Astrocyte (in vitro differentiated cells and primary cell): Measurements from ENCODE around the gene SLC25A21. TPM values are rescaled to one million over a fixed set of nuclear protein-coding genes. Genes with fewer than 3 reads are reported as not detected.

Experiments used
- DNase-seq: peaks from one replicate; pipeline ENCODE4 v3.0.0-alpha.2; 2010; ENCODE audit warnings: low read depth
- FAIRE-seq: peaks from 2 replicates; lab custom pipeline; 2011; peaks lifted over from hg19 to GRCh38; lab: Jason Lieb, UNC
- H2AFZ ChIP-seq: 2 replicates; pipeline ENCODE4 v1.6.0; 2012; ENCODE audit warnings: low read depth, low read length, inconsistent platforms
- H3K27ac ChIP-seq: 2 replicates; pipeline ENCODE4 v1.5.1; 2011; ENCODE audit warnings: low read depth, low read length, inconsistent platforms
- H3K27me3 ChIP-seq: 2 replicates; pipeline ENCODE4 v1.6.0; 2011; ENCODE audit warnings: low read length, inconsistent platforms; ENCODE audit not compliant: insufficient read depth
- H3K36me3 ChIP-seq: 2 replicates; pipeline ENCODE4 v1.5.1; 2011; ENCODE audit warnings: low read length, inconsistent platforms; ENCODE audit not compliant: insufficient read depth
- H3K4me1 ChIP-seq: 2 replicates; pipeline ENCODE4 v1.5.1; 2011; ENCODE audit warnings: low read length, inconsistent platforms; ENCODE audit not compliant: insufficient read depth
- H3K4me2 ChIP-seq: 2 replicates; pipeline ENCODE4 v1.6.0; 2012; ENCODE audit warnings: low read length, inconsistent platforms
- H3K4me3 ChIP-seq: 2 replicates; pipeline ENCODE4 v1.5.1; 2011; ENCODE audit warnings: low read depth, mild to moderate bottlenecking, low read length, inconsistent platforms; ENCODE audit not compliant: insufficient read depth
- H3K79me2 ChIP-seq: 2 replicates; pipeline ENCODE4 v1.6.0; 2012; ENCODE audit warnings: mild to moderate bottlenecking, low read length, inconsistent platforms; ENCODE audit not compliant: insufficient read depth
- H3K9ac ChIP-seq: 2 replicates; pipeline ENCODE4 v1.6.0; 2012; ENCODE audit warnings: mild to moderate bottlenecking, low read length, inconsistent platforms
- H3K9me3 ChIP-seq: 2 replicates; pipeline ENCODE4 v1.5.1; 2012; ENCODE audit warnings: low read depth, mild to moderate bottlenecking, low read length, inconsistent platforms; ENCODE audit not compliant: insufficient read depth
- H4K20me1 ChIP-seq: 2 replicates; pipeline ENCODE4 v1.6.0; 2012; ENCODE audit warnings: low read length, inconsistent platforms; ENCODE audit not compliant: insufficient read depth
- H3K27ac Mint-ChIP-seq: one replicate; pipeline ENCODE4 v1.8.0; 2021; ENCODE audit warnings: mild to moderate bottlenecking, mixed read lengths; ENCODE audit not compliant: unreplicated experiment
- H3K27me3 Mint-ChIP-seq: one replicate; pipeline ENCODE4 v1.8.0; 2021; ENCODE audit warnings: low read depth, mixed read lengths; ENCODE audit not compliant: unreplicated experiment
- H3K36me3 Mint-ChIP-seq: one replicate; pipeline ENCODE4 v1.8.0; 2021; ENCODE audit warnings: low read depth, mixed read lengths; ENCODE audit not compliant: unreplicated experiment
- H3K4me1 Mint-ChIP-seq: one replicate; pipeline ENCODE4 v1.8.0; 2021; ENCODE audit warnings: low read depth, mixed read lengths; ENCODE audit not compliant: unreplicated experiment
- H3K4me3 Mint-ChIP-seq: one replicate; pipeline ENCODE4 v1.8.0; 2021; ENCODE audit warnings: mild to moderate bottlenecking, moderate library complexity, mixed read lengths; ENCODE audit not compliant: unreplicated experiment
- H3K9me3 Mint-ChIP-seq: one replicate; pipeline ENCODE4 v1.8.0; 2021; ENCODE audit warnings: mild to moderate bottlenecking, mixed read lengths; ENCODE audit not compliant: unreplicated experiment
- CTCF ChIP-seq: IDR thresholded peaks from 2 replicates; pipeline ENCODE4 v1.5.1; 2011; ENCODE audit warnings: low read depth, mild to moderate bottlenecking, inconsistent platforms, low read length, moderate library complexity; ENCODE audit not compliant: insufficient read depth
- EZH2 ChIP-seq: IDR thresholded peaks from 2 replicates; pipeline ENCODE4 v1.6.1; 2012; ENCODE audit warnings: mild to moderate bottlenecking, low read length, inconsistent platforms; ENCODE audit not compliant: insufficient read depth
- total RNA-seq: library from RNA; stranded (reverse); gene quantifications from 2 replicates; pipeline ENCODE4 v1.2.1, GENCODE V29; 2021

SLC25A21 gene
- total RNA-seq, 1 donor from 2014 or later: 1.5 TPM

- no peak overlapping the region for H3K4me3 ChIP-seq
- H3K4me2 ChIP-seq: no peak overlapping the region
- H3K79me2 ChIP-seq: no peaks in the 10 kb centered on the region
- H3K4me3 Mint-ChIP-seq: no peak overlapping the region
- H4K20me1 ChIP-seq: no peaks in the 10 kb centered on the region
- no peaks in the 10 kb centered on the region for H3K36me3 Mint-ChIP-seq
- peaks cover 4% of the 10 kb centered on the region for H3K4me1 Mint-ChIP-seq
- H3K27me3 Mint-ChIP-seq: no peaks in the 10 kb centered on the region
- H3K27ac ChIP-seq: no peak overlapping the region
- FAIRE-seq: no peak
- H3K9me3 Mint-ChIP-seq: no peaks in the 10 kb centered on the region
- no peaks in the 10 kb centered on the region for H3K9me3 ChIP-seq
- H3K27me3 ChIP-seq: no peaks in the 10 kb centered on the region
- TF ChIP-seq CTCF: no peak
- no peak for TF ChIP-seq EZH2
- no peaks in the 10 kb centered on the region for H3K4me1 ChIP-seq
- DNase-seq: no peak
- H3K36me3 ChIP-seq: no peaks in the 10 kb centered on the region
- H3K27ac Mint-ChIP-seq: no peak overlapping the region
- H3K9ac ChIP-seq: no peak overlapping the region
- H2AFZ ChIP-seq: no peak overlapping the region
Observed at GRCh38 chr14:37170237-37170636, 2.2 kb downstream of the SLC25A21 start.

GRCh38 chr14:37168721-37169120 is 3.7 kb downstream of the SLC25A21 start:
- no peaks in the 10 kb centered on the region for H3K4me1 ChIP-seq
- no peaks in the 10 kb centered on the region for H3K79me2 ChIP-seq
- H3K27ac Mint-ChIP-seq: no peak overlapping the region
- no peak overlapping the region for H3K4me3 Mint-ChIP-seq
- TF ChIP-seq CTCF: no peak
- TF ChIP-seq EZH2: no peak
- no peaks in the 10 kb centered on the region for H4K20me1 ChIP-seq
- FAIRE-seq: no peak
- no peak overlapping the region for H3K4me3 ChIP-seq
- DNase-seq: no peak
- no peak overlapping the region for H3K4me2 ChIP-seq
- no peaks in the 10 kb centered on the region for H3K36me3 ChIP-seq
- H3K27me3 Mint-ChIP-seq: no peaks in the 10 kb centered on the region
- H3K36me3 Mint-ChIP-seq: no peaks in the 10 kb centered on the region
- H3K27ac ChIP-seq: no peak overlapping the region
- H3K4me1 Mint-ChIP-seq: peaks cover 4% of the 10 kb centered on the region
- H3K9me3 Mint-ChIP-seq: no peaks in the 10 kb centered on the region
- H3K27me3 ChIP-seq: no peaks in the 10 kb centered on the region
- no peaks in the 10 kb centered on the region for H3K9me3 ChIP-seq
- no peak overlapping the region for H2AFZ ChIP-seq
- H3K9ac ChIP-seq: no peak overlapping the region

GRCh38 chr14:37167151-37168047 is 5.0 kb downstream of the SLC25A21 start:
- no peak overlapping the region for H2AFZ ChIP-seq
- no peaks in the 10 kb centered on the region for H3K4me1 ChIP-seq
- no peak overlapping the region for H3K27ac ChIP-seq
- TF ChIP-seq CTCF (no peak), EZH2 (no peak)
- H3K27ac Mint-ChIP-seq: no peak overlapping the region
- H3K79me2 ChIP-seq: no peaks in the 10 kb centered on the region
- no peaks in the 10 kb centered on the region for H4K20me1 ChIP-seq
- no peak for DNase-seq
- no peaks in the 10 kb centered on the region for H3K36me3 ChIP-seq
- no peaks in the 10 kb centered on the region for H3K9me3 ChIP-seq
- no peak for FAIRE-seq
- H3K27me3 ChIP-seq: no peaks in the 10 kb centered on the region
- H3K9ac ChIP-seq: no peak overlapping the region
- no peak overlapping the region for H3K4me3 Mint-ChIP-seq
- no peaks in the 10 kb centered on the region for H3K9me3 Mint-ChIP-seq
- H3K27me3 Mint-ChIP-seq: no peaks in the 10 kb centered on the region
- H3K4me3 ChIP-seq: no peak overlapping the region
- H3K36me3 Mint-ChIP-seq: no peaks in the 10 kb centered on the region
- H3K4me1 Mint-ChIP-seq: no peaks in the 10 kb centered on the region
- no peak overlapping the region for H3K4me2 ChIP-seq
